Measurements from ENCODE around the gene DCXR. TPM values are rescaled to one million over a fixed set of nuclear protein-coding genes. Genes with fewer than 3 reads are reported as not detected.
A peak's percentile ranks its signal among the peaks of the same experiment; 100 is the strongest.

Gene DCXR
- total and polyA plus RNA-seq, 2 of the 13 experiments (the other 11 are each of a cell fraction or from before 2014, with no cell fraction given): 287 to 311 TPM

GRCh38 chr17:82047379-82047778, 9.9 kb upstream of the DCXR start:
- TF ChIP-seq, protein P1, sequence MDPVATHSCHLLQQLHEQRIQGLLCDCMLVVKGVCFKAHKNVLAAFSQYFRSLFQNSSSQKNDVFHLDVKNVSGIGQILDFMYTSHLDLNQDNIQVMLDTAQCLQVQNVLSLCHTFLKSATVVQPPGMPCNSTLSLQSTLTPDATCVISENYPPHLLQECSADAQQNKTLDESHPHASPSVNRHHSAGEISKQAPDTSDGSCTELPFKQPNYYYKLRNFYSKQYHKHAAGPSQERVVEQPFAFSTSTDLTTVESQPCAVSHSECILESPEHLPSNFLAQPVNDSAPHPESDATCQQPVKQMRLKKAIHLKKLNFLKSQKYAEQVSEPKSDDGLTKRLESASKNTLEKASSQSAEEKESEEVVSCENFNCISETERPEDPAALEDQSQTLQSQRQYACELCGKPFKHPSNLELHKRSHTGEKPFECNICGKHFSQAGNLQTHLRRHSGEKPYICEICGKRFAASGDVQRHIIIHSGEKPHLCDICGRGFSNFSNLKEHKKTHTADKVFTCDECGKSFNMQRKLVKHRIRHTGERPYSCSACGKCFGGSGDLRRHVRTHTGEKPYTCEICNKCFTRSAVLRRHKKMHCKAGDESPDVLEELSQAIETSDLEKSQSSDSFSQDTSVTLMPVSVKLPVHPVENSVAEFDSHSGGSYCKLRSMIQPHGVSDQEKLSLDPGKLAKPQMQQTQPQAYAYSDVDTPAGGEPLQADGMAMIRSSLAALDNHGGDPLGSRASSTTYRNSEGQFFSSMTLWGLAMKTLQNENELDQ (CRISPR knock-in tag; IDR thresholded peaks at IDR 0.05; ENCODE audit: borderline replicate concordance): no peak
- no peak for TF ChIP-seq ZNF749 (CRISPR knock-in tag; IDR thresholded peaks at IDR 0.05; ENCODE audit: borderline replicate concordance)
- TF ChIP-seq ZNF225 (CRISPR knock-in tag; IDR thresholded peaks at IDR 0.05): no peak
- TF ChIP-seq RBFOX2 (IDR thresholded peaks at IDR 0.05; ENCODE audit: low read depth, low read length): peak; percentile 58
- TF ChIP-seq ZSCAN5A (CRISPR knock-in tag; IDR thresholded peaks at IDR 0.05; ENCODE audit: borderline replicate concordance): no peak
- TF ChIP-seq ZNF431 (CRISPR knock-in tag; IDR thresholded peaks at IDR 0.05; ENCODE audit: borderline replicate concordance, low read depth): no peak
- TF ChIP-seq MAFF (IDR thresholded peaks at IDR 0.05; ENCODE audit: low read depth, low read length): no peak
- 0 out of 2 replicates have a peak, but pooled peaks have one; percentile 20 for TF ChIP-seq HNRNPL (IDR thresholded peaks at IDR 0.05; ENCODE audit: low read depth, low read length)
- no peak for TF ChIP-seq CEBPB (IDR thresholded peaks at IDR 0.05; ENCODE audit: borderline replicate concordance, low read depth, low read length)
- TF ChIP-seq ZNF768 (CRISPR knock-in tag; IDR thresholded peaks at IDR 0.05): peak; percentile 22; the same call in 1 of the 2 replicates
- TF ChIP-seq MYPOP (CRISPR knock-in tag; IDR thresholded peaks at IDR 0.05): no peak
- TF ChIP-seq ZFP82 (CRISPR knock-in tag; IDR thresholded peaks at IDR 0.05; ENCODE audit: borderline replicate concordance): no peak
- no peak for TF ChIP-seq SIX4 (CRISPR knock-in tag; IDR thresholded peaks at IDR 0.05)
- peak; percentile 18 for TF ChIP-seq AGO2 (optimal IDR thresholded peaks at IDR 0.05; ENCODE audit: low read depth, low read length)
- Histone ChIP-seq H3K79me2 (ENCODE audit: insufficient read depth, low read length) (peaks cover 23% of the 10 kb centered on the region), H3K4me1 (ENCODE audit: insufficient read depth, low read length) (peaks cover 39% of the 10 kb centered on the region), H3K27ac (ENCODE audit: extremely low read length, insufficient read depth, low read length) (no peak overlapping the region), H3K9ac (ENCODE audit: insufficient read depth, low read depth, low read length) (no peak overlapping the region), H3K9me3 (ENCODE audit: low read length) (no peaks in the 10 kb centered on the region), H4K20me1 (ENCODE audit: insufficient read depth, low read length) (no peaks in the 10 kb centered on the region), H2AFZ (ENCODE audit: low read length) (no peak overlapping the region), H3K4me3 (replicated peaks in 1 of 3; ENCODE audit: insufficient read depth in 1 of 3, low read depth in 2 of 3, low read length in 3 of 3) (no peak overlapping the region), H3K27me3 (ENCODE audit: control insufficient read depth in 1 of 2, insufficient read depth in 2 of 2, low read length in 2 of 2) (no peaks in the 10 kb centered on the region; a peak in 2 of 5 replicates), H3K4me2 (ENCODE audit: low read depth, low read length) (no peak overlapping the region), H3K36me3 (replicated peaks in 1 of 2; ENCODE audit: control insufficient read depth in 1 of 2, insufficient read depth in 2 of 2, low read length in 2 of 2) (peaks cover 8 to 29% of the 10 kb centered on the region in 2 experiments; a peak in 4 of 5 replicates)
- ATAC-seq (no peak), DNase-seq (ENCODE audit: low spot score) (no peak), FAIRE-seq (no peak)
- 95% methylated on average over 24 of the region's 24 CpGs for WGBS (ENCODE audit: low lambda C conversion rate)
- intact Hi-C loops (cut with micrococcal nuclease; ENCODE audit: unreplicated experiment): no loop called here
- POLR2A ChIA-PET: no interaction called here
- CTCF ChIA-PET (ENCODE audit: low intra/inter-chr PET ratio, low total read pairs): no interaction called here
- BruUV-seq (replicated peaks): no TSS peak
- in situ Hi-C loops (cut with HindIII; ENCODE audit: extremely low pct_ligation_motif_present, low pct_unique_long_range_greater_than_20kb): no loop called here
